ENCODE results near the gene HCRTR2. TPM values are rescaled to one million over a fixed set of nuclear protein-coding genes. Genes with fewer than 3 reads are reported as not detected.
A peak's percentile ranks its signal among the peaks of the same experiment; 100 is the strongest.
"Not testable (repeated sequence)": the region's sequence is repeated elsewhere in the genome, so short reads cannot be mapped to it uniquely, and the experiment has no call there.

The HCRTR2 gene
- total RNA-seq (0.09 TPM), polyA plus RNA-seq (0.07 TPM)
- long read RNA-seq, donor 1, result 0 reads
- long read RNA-seq, donor 2, result 0 reads
- long read RNA-seq, donor 3, result 0 reads
- long read RNA-seq, donor 4, result 0 reads
- long read RNA-seq, donor 5, result 0 reads
- long read RNA-seq, donor 6, result 0 reads
- long read RNA-seq, donor 7, result 0 reads
- long read RNA-seq, donor 8, result 0 reads
- long read RNA-seq, donor 9, result 0 reads
- long read RNA-seq, donor 10, result 0 reads

DNA sequence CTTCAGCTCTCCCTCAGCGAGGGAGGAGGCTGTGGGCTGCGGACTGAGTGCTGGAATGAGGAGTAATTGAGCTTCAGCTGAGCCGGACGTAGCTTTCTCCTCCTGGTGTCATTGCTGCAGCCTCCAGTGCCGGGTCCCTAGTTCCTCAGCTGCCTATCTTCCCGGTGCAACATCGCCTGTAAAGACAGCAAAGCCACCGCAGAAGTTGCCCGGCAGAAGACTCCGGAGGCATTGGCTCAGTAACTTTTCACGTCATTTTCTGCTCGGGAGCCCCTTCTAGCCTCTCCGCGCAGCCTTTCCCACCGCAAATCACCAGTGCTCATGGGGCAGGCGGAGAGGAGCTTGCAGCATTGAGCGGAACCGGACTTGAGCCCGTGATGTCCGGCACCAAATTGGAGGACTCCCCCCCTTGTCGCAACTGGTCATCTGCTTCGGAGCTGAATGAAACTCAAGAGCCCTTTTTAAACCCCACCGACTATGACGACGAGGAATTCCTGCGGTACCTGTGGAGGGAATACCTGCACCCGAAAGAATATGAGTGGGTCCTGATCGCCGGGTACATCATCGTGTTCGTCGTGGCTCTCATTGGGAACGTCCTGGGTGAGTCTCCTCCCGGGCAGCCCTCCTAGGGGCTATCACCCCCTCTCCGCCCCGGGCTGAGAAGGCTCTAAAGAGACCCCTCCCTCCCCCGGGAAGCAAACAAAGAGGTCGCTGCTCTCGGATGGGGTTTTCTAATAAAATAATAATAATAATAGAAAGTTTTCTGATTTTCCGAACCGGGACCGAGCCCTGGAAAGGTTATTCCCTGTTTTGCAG is at the start of gene HCRTR2:
HCRTR2 (plus strand) TSS at position 305 of the 816 bp plus-strand sequence; CDS start at position 378, 73 bp downstream.
- DNase-seq (ENCODE audit: low read depth in 6 of 9, low spot score in 9 of 9), result no peak
- Histone ChIP-seq H3K4me3 (ENCODE audit: low read length in 2 of 2) (peak within 1 kb of the TSS in 1 of 2 donors; percentile 7), H3K27me3 (ENCODE audit: control insufficient read depth in 2 of 2, insufficient read depth in 1 of 2, low read length in 1 of 2) (peaks cover 0 to 18% of the 10 kb centered on the region in 2 donors), H3K4me1 (ENCODE audit: control insufficient read depth in 2 of 2, insufficient read depth in 2 of 2, low read length in 2 of 2) (no peaks in the 10 kb centered on the region), H3K27ac (ENCODE audit: low read depth in 1 of 2, low read length in 1 of 2) (no peak within 1 kb of the TSS), H3K9me3 (ENCODE audit: control insufficient read depth in 2 of 2, insufficient read depth in 1 of 2, low read length in 1 of 2) (no peaks in the 10 kb centered on the region), H3K36me3 (ENCODE audit: control insufficient read depth in 2 of 2, insufficient read depth in 2 of 2, low read length in 1 of 2) (no peaks in the 10 kb centered on the region)
- WGBS, result 5% methylated on average over 42 of the region's 42 CpGs

DNA sequence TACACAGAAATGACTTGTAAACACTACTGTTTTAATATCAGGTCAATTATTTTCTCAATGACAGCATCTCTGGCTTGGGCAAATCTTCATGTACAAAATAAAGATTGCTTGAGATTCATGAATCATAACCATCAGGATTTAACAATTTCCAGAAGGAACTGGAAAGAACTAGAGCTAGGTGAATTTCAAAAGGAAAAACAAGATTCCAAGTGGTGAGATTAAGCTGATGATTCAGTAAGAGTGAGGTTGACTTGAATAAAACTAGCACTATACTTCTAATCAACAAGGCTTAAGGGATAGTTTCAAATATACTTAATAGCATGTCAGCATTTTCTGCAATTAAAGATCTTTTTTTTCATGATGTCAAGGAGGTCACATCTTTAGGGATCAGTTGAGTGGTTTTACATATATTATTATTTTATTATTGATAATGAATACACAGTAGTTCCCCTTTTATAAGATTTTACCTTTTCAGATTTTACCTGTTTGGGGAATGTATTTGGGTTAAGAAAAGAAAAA is 43.5 kb upstream of the HCRTR2 start:
- no peaks in the 10 kb centered on the region for H3K4me1 ChIP-seq (ENCODE audit: control insufficient read depth in 2 of 2, insufficient read depth in 2 of 2, low read length in 2 of 2)
- no peak overlapping the region for H3K4me3 ChIP-seq (ENCODE audit: low read length in 2 of 2)
- no peaks in the 10 kb centered on the region for H3K27me3 ChIP-seq (ENCODE audit: control insufficient read depth in 2 of 2, insufficient read depth in 1 of 2, low read length in 1 of 2)
- DNase-seq (ENCODE audit: low read depth in 6 of 9, low spot score in 9 of 9), result no peak
- no peak overlapping the region for H3K27ac ChIP-seq (ENCODE audit: low read depth in 1 of 2, low read length in 1 of 2)
- peaks cover 0 to 13% of the 10 kb centered on the region in 2 donors for H3K9me3 ChIP-seq (ENCODE audit: control insufficient read depth in 2 of 2, insufficient read depth in 1 of 2, low read length in 1 of 2)
- H3K36me3 ChIP-seq (ENCODE audit: control insufficient read depth in 2 of 2, insufficient read depth in 2 of 2, low read length in 1 of 2), result no peaks in the 10 kb centered on the region

DNA sequence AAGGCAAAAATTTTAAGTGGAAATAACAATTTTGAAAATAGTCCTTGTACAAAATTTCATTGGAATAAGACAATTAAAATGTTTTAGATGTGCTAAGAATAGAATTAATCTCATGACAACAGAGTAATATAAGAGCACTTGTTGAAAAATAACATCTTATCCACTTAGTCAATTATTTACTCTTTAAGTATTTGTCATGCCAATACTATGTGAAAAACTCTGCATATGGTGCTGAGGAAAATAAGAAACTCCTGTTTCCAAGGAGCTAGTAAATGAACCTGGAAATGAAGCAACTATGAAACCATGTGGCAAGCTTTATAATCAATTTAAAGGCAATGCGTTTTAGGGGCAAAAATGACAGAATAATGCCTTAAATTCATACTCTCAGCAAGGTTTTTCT is 42.7 kb upstream of the HCRTR2 start:
- Histone ChIP-seq H3K27ac (ENCODE audit: low read depth in 1 of 2, low read length in 1 of 2) (no peak overlapping the region), H3K36me3 (ENCODE audit: control insufficient read depth in 2 of 2, insufficient read depth in 2 of 2, low read length in 1 of 2) (no peaks in the 10 kb centered on the region), H3K9me3 (ENCODE audit: control insufficient read depth in 2 of 2, insufficient read depth in 1 of 2, low read length in 1 of 2) (peaks cover 0 to 7% of the 10 kb centered on the region in 2 donors), H3K27me3 (ENCODE audit: control insufficient read depth in 2 of 2, insufficient read depth in 1 of 2, low read length in 1 of 2) (no peaks in the 10 kb centered on the region), H3K4me1 (ENCODE audit: control insufficient read depth in 2 of 2, insufficient read depth in 2 of 2, low read length in 2 of 2) (no peaks in the 10 kb centered on the region), H3K4me3 (ENCODE audit: low read length in 2 of 2) (no peak overlapping the region)
- WGBS, result 93% methylated on average over 1 of the region's 1 CpG
- no peak for DNase-seq (ENCODE audit: low read depth in 6 of 9, low spot score in 9 of 9)

DNA sequence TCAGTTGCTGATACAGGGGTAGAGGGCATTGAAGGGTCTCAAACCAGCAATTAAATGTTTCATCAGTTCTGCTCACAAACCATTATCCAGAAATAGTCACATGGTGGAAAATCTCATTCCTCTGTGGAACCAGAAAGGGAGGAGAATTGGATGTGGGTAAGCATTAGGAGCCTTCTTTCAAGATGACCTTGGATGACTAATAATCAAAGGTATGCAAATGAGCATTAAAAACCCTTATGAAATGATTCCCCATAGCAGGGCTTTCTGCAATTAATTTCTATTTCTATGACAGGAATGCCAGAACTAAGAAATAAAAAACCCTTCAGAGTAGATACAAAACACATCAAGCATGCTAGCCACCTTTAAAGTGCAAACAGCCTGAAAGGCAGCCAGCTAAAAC is 37.4 kb upstream of the HCRTR2 start:
- Histone ChIP-seq H3K4me3 (ENCODE audit: low read length in 2 of 2) (no peak overlapping the region), H3K27ac (ENCODE audit: low read depth in 1 of 2, low read length in 1 of 2) (no peak overlapping the region), H3K4me1 (ENCODE audit: control insufficient read depth in 2 of 2, insufficient read depth in 2 of 2, low read length in 2 of 2) (no peaks in the 10 kb centered on the region), H3K36me3 (ENCODE audit: control insufficient read depth in 2 of 2, insufficient read depth in 2 of 2, low read length in 1 of 2) (no peaks in the 10 kb centered on the region), H3K27me3 (ENCODE audit: control insufficient read depth in 2 of 2, insufficient read depth in 1 of 2, low read length in 1 of 2) (no peaks in the 10 kb centered on the region), H3K9me3 (ENCODE audit: control insufficient read depth in 2 of 2, insufficient read depth in 1 of 2, low read length in 1 of 2) (no peaks in the 10 kb centered on the region)
- DNase-seq (ENCODE audit: low read depth in 6 of 9, low spot score in 9 of 9), result no peak

DNA sequence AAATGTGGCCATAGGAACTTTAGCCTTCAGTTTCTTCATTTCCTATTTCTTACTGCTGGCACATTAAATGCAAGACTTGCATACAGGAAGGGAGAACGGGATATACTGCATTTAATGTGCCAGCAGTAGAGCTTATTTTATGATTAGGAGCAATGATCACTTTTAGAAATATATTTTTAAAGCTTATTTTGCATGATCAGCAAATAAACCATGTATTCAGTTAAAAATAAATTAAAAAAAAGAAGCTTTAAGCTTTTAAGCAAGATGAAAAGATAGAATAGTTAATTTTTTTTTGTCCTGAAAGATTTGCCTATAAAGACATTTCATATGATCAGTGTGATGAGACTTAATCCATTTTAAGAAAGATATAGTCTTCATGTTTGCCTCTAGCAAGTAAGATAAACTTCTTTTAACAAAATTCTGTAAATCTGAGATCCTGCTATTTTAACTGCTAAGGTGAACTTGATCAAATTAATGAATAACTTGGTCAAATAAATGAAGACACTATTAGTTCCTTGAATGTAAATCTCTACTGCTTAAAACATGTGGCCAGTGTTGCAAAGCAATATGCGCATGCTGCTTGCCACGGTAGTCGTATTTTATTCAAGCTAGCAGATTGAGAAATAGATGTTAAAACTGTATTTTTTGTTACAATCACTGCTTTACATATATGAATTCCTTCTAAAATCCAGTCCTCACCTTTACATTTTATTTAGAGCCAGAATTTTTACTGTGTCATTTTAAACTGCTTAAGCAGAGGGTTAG is 36.2 kb upstream of the HCRTR2 start:
- H3K9me3 ChIP-seq (ENCODE audit: control insufficient read depth in 2 of 2, insufficient read depth in 1 of 2, low read length in 1 of 2), result no peaks in the 10 kb centered on the region
- WGBS, result 86% methylated on average over 4 of the region's 4 CpGs
- no peaks in the 10 kb centered on the region for H3K4me1 ChIP-seq (ENCODE audit: control insufficient read depth in 2 of 2, insufficient read depth in 2 of 2, low read length in 2 of 2)
- no peak overlapping the region for H3K4me3 ChIP-seq (ENCODE audit: low read length in 2 of 2)
- H3K36me3 ChIP-seq (ENCODE audit: control insufficient read depth in 2 of 2, insufficient read depth in 2 of 2, low read length in 1 of 2), result no peaks in the 10 kb centered on the region
- H3K27ac ChIP-seq (ENCODE audit: low read depth in 1 of 2, low read length in 1 of 2), result no peak overlapping the region
- DNase-seq (ENCODE audit: low read depth in 6 of 9, low spot score in 9 of 9), result no peak
- no peaks in the 10 kb centered on the region for H3K27me3 ChIP-seq (ENCODE audit: control insufficient read depth in 2 of 2, insufficient read depth in 1 of 2, low read length in 1 of 2)

DNA sequence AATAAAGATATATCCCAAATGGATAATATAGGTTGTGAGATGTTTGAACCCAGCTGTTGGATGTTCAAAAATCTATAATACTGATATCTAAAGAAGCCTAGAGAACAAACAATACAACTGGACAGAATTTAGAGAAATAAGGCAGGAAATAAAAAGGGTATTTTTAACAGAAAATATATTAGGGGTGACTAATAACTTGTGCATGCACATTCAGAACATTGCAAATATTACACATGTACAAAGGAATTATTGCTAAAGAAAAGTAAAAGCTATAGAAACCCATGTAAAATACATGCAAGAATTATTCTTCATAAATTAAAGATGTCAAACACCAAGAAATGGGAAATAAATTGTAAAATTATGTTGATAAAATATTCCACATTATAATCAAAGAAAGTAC is 32.7 kb upstream of the HCRTR2 start:
- Histone ChIP-seq H3K36me3 (ENCODE audit: control insufficient read depth in 2 of 2, insufficient read depth in 2 of 2, low read length in 1 of 2) (no peaks in the 10 kb centered on the region), H3K4me1 (ENCODE audit: control insufficient read depth in 2 of 2, insufficient read depth in 2 of 2, low read length in 2 of 2) (no peaks in the 10 kb centered on the region), H3K27me3 (ENCODE audit: control insufficient read depth in 2 of 2, insufficient read depth in 1 of 2, low read length in 1 of 2) (no peaks in the 10 kb centered on the region), H3K9me3 (ENCODE audit: control insufficient read depth in 2 of 2, insufficient read depth in 1 of 2, low read length in 1 of 2) (no peaks in the 10 kb centered on the region), H3K27ac (ENCODE audit: low read depth in 1 of 2, low read length in 1 of 2) (no peak overlapping the region), H3K4me3 (ENCODE audit: low read length in 2 of 2) (no peak overlapping the region)
- DNase-seq (ENCODE audit: low read depth in 6 of 9, low spot score in 9 of 9), result no peak

DNA sequence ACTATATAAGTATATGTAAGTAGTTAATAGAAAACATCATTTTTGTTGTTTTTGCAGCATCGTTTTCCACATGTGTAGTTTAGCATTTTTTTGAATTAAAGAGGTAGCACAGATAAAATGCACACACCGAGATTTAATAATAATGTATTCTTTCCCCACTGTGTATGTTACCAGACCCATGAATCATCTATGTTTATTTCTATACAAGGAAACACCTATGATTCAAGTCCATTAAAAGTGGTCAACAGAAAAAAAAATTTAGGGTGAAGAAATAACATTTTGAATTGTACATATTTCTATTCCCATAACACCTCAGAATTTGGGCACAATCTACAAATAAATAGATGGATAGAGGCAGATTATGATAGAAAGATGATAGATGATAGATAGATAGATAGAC is 31.7 kb upstream of the HCRTR2 start:
- Histone ChIP-seq H3K27me3 (ENCODE audit: control insufficient read depth in 2 of 2, insufficient read depth in 1 of 2, low read length in 1 of 2) (no peaks in the 10 kb centered on the region), H3K36me3 (ENCODE audit: control insufficient read depth in 2 of 2, insufficient read depth in 2 of 2, low read length in 1 of 2) (no peaks in the 10 kb centered on the region), H3K4me3 (ENCODE audit: low read length in 2 of 2) (no peak overlapping the region), H3K4me1 (ENCODE audit: control insufficient read depth in 2 of 2, insufficient read depth in 2 of 2, low read length in 2 of 2) (no peaks in the 10 kb centered on the region), H3K9me3 (ENCODE audit: control insufficient read depth in 2 of 2, insufficient read depth in 1 of 2, low read length in 1 of 2) (no peaks in the 10 kb centered on the region), H3K27ac (ENCODE audit: low read depth in 1 of 2, low read length in 1 of 2) (no peak overlapping the region)
- no peak for DNase-seq (ENCODE audit: low read depth in 6 of 9, low spot score in 9 of 9)
- 77% methylated on average over 2 of the region's 2 CpGs for WGBS

DNA sequence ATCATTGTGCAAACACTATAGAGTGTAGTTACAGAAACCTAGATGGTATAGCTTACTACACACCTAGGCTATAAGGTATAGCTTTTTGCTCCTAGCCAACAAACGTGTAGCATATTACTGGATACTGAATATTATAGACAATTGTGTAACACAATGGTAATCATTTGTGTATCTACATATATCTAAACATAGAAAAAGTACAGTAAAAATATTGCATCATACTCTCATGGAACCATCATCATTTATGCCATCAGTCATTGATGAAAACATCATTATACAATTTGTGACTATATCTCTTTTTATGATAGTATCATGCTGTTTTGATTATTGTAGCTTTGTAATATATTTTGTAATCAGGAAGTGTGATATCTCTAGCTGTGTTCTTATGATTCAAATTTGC is 21.0 kb upstream of the HCRTR2 start:
- WGBS, result 94% methylated on average over 1 of the region's 1 CpG

DNA sequence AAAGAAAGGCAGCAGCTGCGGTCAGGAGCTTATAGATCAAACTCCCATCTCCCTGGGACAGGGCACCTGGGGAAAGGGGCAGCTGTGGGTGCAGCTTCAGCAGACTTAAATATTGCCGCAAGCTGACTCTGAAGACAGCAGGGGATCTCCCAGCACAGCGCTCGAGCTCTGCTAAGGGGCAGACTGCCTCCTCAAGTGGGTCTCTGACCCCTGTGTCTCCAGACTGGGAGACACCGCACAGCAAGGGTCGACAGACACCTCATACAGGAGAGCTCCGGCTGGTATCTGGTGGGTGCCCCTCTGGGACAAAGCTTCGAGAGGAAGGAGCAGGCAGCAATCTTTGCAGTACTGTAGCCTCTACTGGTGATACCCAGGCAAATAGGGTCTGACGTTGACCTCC is 15.5 kb upstream of the HCRTR2 start:
- H3K4me3 ChIP-seq (ENCODE audit: low read length in 2 of 2); H3K4me1 ChIP-seq (ENCODE audit: control insufficient read depth in 2 of 2, insufficient read depth in 2 of 2, low read length in 2 of 2); DNase-seq (ENCODE audit: low read depth in 6 of 9, low spot score in 9 of 9); H3K27me3 ChIP-seq (ENCODE audit: control insufficient read depth in 2 of 2, insufficient read depth in 1 of 2, low read length in 1 of 2); H3K27ac ChIP-seq (ENCODE audit: low read depth in 1 of 2, low read length in 1 of 2); H3K9me3 ChIP-seq (ENCODE audit: control insufficient read depth in 2 of 2, insufficient read depth in 1 of 2, low read length in 1 of 2); H3K36me3 ChIP-seq (ENCODE audit: control insufficient read depth in 2 of 2, insufficient read depth in 2 of 2, low read length in 1 of 2): not testable (repeated sequence)
- WGBS, result 95% methylated on average over 9 of the region's 9 CpGs

More for the DNA sequence above, 21.0 kb upstream of the HCRTR2 start:
- DNase-seq (ENCODE audit: low read depth in 6 of 9, low spot score in 9 of 9), result no peak
- Histone ChIP-seq H3K4me1 (ENCODE audit: control insufficient read depth in 2 of 2, insufficient read depth in 2 of 2, low read length in 2 of 2) (no peaks in the 10 kb centered on the region), H3K36me3 (ENCODE audit: control insufficient read depth in 2 of 2, insufficient read depth in 2 of 2, low read length in 1 of 2) (no peaks in the 10 kb centered on the region), H3K9me3 (ENCODE audit: control insufficient read depth in 2 of 2, insufficient read depth in 1 of 2, low read length in 1 of 2) (no peaks in the 10 kb centered on the region), H3K4me3 (ENCODE audit: low read length in 2 of 2) (no peak overlapping the region), H3K27me3 (ENCODE audit: control insufficient read depth in 2 of 2, insufficient read depth in 1 of 2, low read length in 1 of 2) (no peaks in the 10 kb centered on the region), H3K27ac (ENCODE audit: low read depth in 1 of 2, low read length in 1 of 2) (no peak overlapping the region)
